ENCODE measurements around the gene ENTHD1. TPM values are rescaled to one million over a fixed set of nuclear protein-coding genes. Genes with fewer than 3 reads are reported as not detected.

The ENTHD1 gene
- total RNA-seq, 4 donors from 2014 or later = not detected

GRCh38 chr22:39703091-39703490, 190.5 kb downstream of the ENTHD1 start:
- no peak for TF ChIP-seq POLR2AphosphoS5 (IDR thresholded peaks at IDR 0.05)
- TF ChIP-seq, protein P1, sequence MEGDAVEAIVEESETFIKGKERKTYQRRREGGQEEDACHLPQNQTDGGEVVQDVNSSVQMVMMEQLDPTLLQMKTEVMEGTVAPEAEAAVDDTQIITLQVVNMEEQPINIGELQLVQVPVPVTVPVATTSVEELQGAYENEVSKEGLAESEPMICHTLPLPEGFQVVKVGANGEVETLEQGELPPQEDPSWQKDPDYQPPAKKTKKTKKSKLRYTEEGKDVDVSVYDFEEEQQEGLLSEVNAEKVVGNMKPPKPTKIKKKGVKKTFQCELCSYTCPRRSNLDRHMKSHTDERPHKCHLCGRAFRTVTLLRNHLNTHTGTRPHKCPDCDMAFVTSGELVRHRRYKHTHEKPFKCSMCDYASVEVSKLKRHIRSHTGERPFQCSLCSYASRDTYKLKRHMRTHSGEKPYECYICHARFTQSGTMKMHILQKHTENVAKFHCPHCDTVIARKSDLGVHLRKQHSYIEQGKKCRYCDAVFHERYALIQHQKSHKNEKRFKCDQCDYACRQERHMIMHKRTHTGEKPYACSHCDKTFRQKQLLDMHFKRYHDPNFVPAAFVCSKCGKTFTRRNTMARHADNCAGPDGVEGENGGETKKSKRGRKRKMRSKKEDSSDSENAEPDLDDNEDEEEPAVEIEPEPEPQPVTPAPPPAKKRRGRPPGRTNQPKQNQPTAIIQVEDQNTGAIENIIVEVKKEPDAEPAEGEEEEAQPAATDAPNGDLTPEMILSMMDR (IDR thresholded peaks at IDR 0.05) = no peak
- no peak for TF ChIP-seq EP300 (IDR thresholded peaks at IDR 0.05)
- no peak for TF ChIP-seq POLR2A (IDR thresholded peaks at IDR 0.05; ENCODE audit: low read depth)
- intact Hi-C loops (cut with DNase I) = no loop called here
- H3K36me3 ChIP-seq = no peaks in the 10 kb centered on the region
- 74% methylated on average over 8 of the region's 8 CpGs for WGBS
- no peak overlapping the region for H3K4me3 ChIP-seq
- H3K27ac ChIP-seq (replicated peaks in 1 of 4) = no peak overlapping the region
- no peak for DNase-seq (ENCODE audit: extremely low spot score)
- H3K9me3 ChIP-seq = no peaks in the 10 kb centered on the region
- peaks cover 0 to 51% (median 0%) of the 10 kb centered on the region in 4 donors for H3K27me3 ChIP-seq
- H3K4me1 ChIP-seq = peaks cover 0 to 13% (median 13%) of the 10 kb centered on the region in 4 donors

DNA sequence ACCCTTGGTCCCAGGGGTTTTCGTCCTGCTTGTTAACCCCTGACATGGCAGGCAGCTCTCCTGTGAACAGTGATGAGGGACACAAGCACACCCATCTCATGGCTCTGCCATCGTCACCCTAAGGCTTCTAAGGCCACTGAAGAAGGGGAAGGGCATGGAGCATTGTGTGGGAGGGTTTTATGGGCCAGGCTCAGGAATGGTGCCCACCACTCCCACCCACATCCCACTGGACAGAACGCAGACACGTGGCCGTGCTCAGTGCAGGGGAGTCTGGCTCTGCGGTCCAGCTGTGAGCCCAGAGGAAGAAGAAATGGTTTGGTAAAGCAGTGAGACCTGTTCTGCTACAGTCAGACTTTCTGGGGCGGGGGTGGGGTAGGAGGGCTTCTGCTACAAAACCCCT, 193.0 kb downstream of the ENTHD1 start:
- intact Hi-C loops (cut with DNase I) = no loop called here
- TF ChIP-seq, protein P1 (IDR thresholded peaks at IDR 0.05) = no peak
- TF ChIP-seq EP300 (IDR thresholded peaks at IDR 0.05) (no peak), POLR2AphosphoS5 (IDR thresholded peaks at IDR 0.05) (no peak), POLR2A (IDR thresholded peaks at IDR 0.05; ENCODE audit: low read depth) (no peak)

DNA sequence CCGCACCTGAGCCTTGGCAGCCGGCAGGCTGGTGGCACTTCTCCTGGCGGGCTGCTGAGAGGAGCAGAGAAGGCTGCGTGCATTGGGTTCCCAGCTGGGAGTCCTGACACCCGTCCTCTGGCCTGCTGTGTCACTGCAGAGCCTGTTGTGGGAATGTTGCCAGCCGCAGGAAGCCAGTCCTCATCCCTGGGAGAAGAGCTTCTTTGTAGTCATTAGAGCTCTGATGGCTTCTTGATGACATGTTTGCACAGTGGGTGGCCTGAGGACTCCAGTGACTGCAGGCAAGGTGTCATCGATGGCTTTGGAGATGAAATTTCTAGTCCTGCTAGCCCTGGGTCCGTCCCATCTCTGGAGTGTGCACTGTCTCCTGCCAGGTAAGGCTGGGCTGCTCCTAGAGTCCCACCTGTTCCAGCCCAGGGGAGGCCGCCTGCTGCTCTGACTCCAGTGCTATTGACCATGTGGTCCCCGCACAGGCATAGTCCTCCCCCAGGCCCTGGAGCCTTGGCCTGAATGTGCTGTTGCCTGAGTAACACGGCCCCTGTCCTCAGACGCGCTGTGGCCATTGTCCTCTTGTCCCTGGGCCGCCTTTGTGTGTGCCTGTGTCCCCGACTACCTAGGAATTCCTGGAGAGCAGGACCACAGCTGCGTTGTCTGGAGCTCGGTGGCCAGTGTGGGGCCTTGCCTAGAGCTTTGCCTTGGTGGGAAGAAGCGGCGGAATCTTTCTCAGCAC, 193.8 kb downstream of the ENTHD1 start:
- intact Hi-C loops (cut with DNase I) = no loop called here

More for the DNA sequence above, 193.0 kb downstream of the ENTHD1 start:
- 89% methylated on average over 4 of the region's 7 CpGs for WGBS
- no peaks in the 10 kb centered on the region for H3K36me3 ChIP-seq
- H3K9me3 ChIP-seq = no peaks in the 10 kb centered on the region
- H3K27ac ChIP-seq (replicated peaks in 1 of 4) = no peak overlapping the region
- DNase-seq (ENCODE audit: extremely low spot score) = no peak
- peaks cover 0 to 13% (median 13%) of the 10 kb centered on the region in 4 donors for H3K4me1 ChIP-seq
- H3K27me3 ChIP-seq = peaks cover 0 to 64% (median 0%) of the 10 kb centered on the region in 4 donors
- no peak overlapping the region for H3K4me3 ChIP-seq

DNA sequence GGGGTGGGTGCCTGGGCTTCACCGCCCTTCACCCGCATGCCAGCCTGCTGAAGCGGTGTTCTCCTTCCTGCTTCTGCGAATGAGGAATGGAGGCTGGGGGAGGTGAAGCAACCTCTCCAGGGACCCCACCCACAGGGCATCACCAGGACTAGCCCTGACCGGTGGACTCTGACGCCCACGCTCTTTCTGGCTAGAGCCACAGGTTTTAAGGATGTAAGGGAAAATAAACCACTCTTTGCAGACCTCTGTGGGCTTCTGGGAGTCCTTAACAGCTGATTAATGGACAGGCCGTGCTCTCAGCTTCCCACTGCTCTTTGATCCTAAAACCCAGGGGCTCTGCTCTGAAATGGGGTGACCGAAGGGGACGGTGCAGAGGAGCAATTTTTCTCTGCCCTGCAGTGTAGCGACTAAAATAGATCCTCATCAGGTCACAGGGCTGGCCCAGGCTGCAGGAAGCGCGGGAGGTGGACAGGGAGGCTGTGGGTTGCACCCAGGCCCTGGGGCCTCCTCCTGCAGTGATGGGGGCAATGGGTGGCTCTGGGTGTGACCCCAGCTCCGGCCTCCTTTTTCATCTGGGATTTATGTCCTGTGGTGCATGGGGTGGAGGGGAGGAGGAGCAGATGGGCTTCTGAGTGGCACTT, 195.7 kb downstream of the ENTHD1 start:
- H3K4me1 ChIP-seq = no peaks in the 10 kb centered on the region
- 80% methylated on average over 9 of the region's 14 CpGs for WGBS
- H3K27ac ChIP-seq (replicated peaks in 1 of 4) = no peak overlapping the region
- H3K9me3 ChIP-seq = no peaks in the 10 kb centered on the region
- intact Hi-C loops (cut with DNase I) = no loop called here
- no peaks in the 10 kb centered on the region for H3K36me3 ChIP-seq
- H3K27me3 ChIP-seq = peaks cover 0 to 69% (median 0%) of the 10 kb centered on the region in 4 donors
- no peak for DNase-seq (ENCODE audit: extremely low spot score)
- H3K4me3 ChIP-seq = no peak overlapping the region
- TF ChIP-seq, protein P1 (IDR thresholded peaks at IDR 0.05) = no peak

More for the DNA sequence above, 193.8 kb downstream of the ENTHD1 start:
- no peaks in the 10 kb centered on the region for H3K9me3 ChIP-seq
- TF ChIP-seq POLR2AphosphoS5 (IDR thresholded peaks at IDR 0.05) = no peak
- no peak for TF ChIP-seq EP300 (IDR thresholded peaks at IDR 0.05)
- TF ChIP-seq, protein P1 (IDR thresholded peaks at IDR 0.05) = no peak
- no peak for TF ChIP-seq POLR2A (IDR thresholded peaks at IDR 0.05; ENCODE audit: low read depth)
- H3K27me3 ChIP-seq = peaks cover 0 to 64% (median 0%) of the 10 kb centered on the region in 4 donors
- H3K4me3 ChIP-seq = no peak overlapping the region
- no peak overlapping the region for H3K27ac ChIP-seq (replicated peaks in 1 of 4)
- peaks cover 0 to 13% (median 12%) of the 10 kb centered on the region in 4 donors for H3K4me1 ChIP-seq
- DNase-seq (ENCODE audit: extremely low spot score) = no peak
- WGBS = 90% methylated on average over 14 of the region's 19 CpGs
- H3K36me3 ChIP-seq = no peaks in the 10 kb centered on the region

Measured in esophagus muscularis mucosa (tissue), 4 donors.